GM12878 (cell line): ENCODE results near the gene OGFOD2. TPM values are rescaled to one million over a fixed set of nuclear protein-coding genes. Genes with fewer than 3 reads are reported as not detected.

Source experiments
- ATAC-seq: fragments of 200-7000 bp; cut with Tn5 transposase; 3 replicates; pipeline ENCODE4 v1.9.1; 2020; ENCODE audit warnings: mild to moderate bottlenecking, moderate library complexity
- BruUV-seq: library from RNA; stranded (reverse); fragments of 400-500 nt; replicated peaks from 2 replicates; lab custom pipeline; 2021; lab: Mats Ljungman, UMichigan
- CTCF ChIA-PET: fragments of 300-600 bp; sonication (Branson Sonifier 250); formaldehyde crosslinking; extraction: SDS; loops from one replicate; lab custom pipeline; 2021; ENCODE audit warnings: inconsistent platforms; lab: Yijun Ruan, JAX
- POLR2A ChIA-PET: fragments of 350-600 bp; formaldehyde crosslinking; extraction: SDS; loops from one replicate; lab custom pipeline; 2021; ENCODE audit warnings: inconsistent platforms; lab: Charles Lee
- RAD21 ChIA-PET: fragments of 300-600 bp; sonication (Branson Sonifier 250); formaldehyde crosslinking; loops from one replicate; lab custom pipeline; 2023; ENCODE audit warnings: antibody characterized with exemption; ENCODE audit not compliant: unreplicated experiment; lab: Charles Lee
- SMC1A ChIA-PET: fragments of 300-600 bp; sonication (Branson Sonifier 250); formaldehyde crosslinking; loops from one replicate; lab custom pipeline; 2023; ENCODE audit not compliant: unreplicated experiment, uncharacterized antibody; lab: Charles Lee
- DNase-seq: peaks from one replicate; pipeline ENCODE4 v3.0.0-alpha.2; 2011; ENCODE audit warnings: low read depth, low spot score
- FAIRE-seq: peaks from 3 replicates; lab custom pipeline; 2011; peaks lifted over from hg19 to GRCh38; lab: Jason Lieb, UNC
- H2AFZ ChIP-seq: 2 replicates; pipeline ENCODE4 v1.6.0; 2011; ENCODE audit warnings: low read depth, low read length, control low read depth; ENCODE audit not compliant: control insufficient read depth
- H3K27ac ChIP-seq: 2 replicates; pipeline ENCODE4 v1.5.1; 2011; ENCODE audit warnings: control low read depth; ENCODE audit not compliant: control insufficient read depth, insufficient read depth
- H3K27me3 ChIP-seq, 2 experiments: replicated peaks in 1 of 2; 2 replicates each; pipeline versions ENCODE4 v1.6.0 to v1.6.1; 2011; ENCODE audit warnings: low read length in 1 of 2; ENCODE audit not compliant: control insufficient read depth in 2 of 2, insufficient read depth in 2 of 2
- H3K36me3 ChIP-seq, 2 experiments: 2 replicates each; pipeline ENCODE4 v1.5.1; 2011; ENCODE audit warnings: low read length in 1 of 2; ENCODE audit not compliant: control insufficient read depth in 2 of 2, insufficient read depth in 2 of 2
- H3K4me1 ChIP-seq: 2 replicates; pipeline ENCODE4 v1.6.1; 2011; ENCODE audit warnings: mild to moderate bottlenecking, low read length, moderate library complexity, mixed read lengths; ENCODE audit not compliant: control insufficient read depth, insufficient read depth
- H3K4me2 ChIP-seq: 2 replicates; pipeline ENCODE4 v1.6.0; 2011; ENCODE audit warnings: control low read depth; ENCODE audit not compliant: control insufficient read depth, insufficient read depth
- H3K4me3 ChIP-seq: fragments of 200-600 bp; sonication (generic); 2 replicates; pipeline ENCODE4 v1.5.1; 2016
- H3K79me2 ChIP-seq: 2 replicates; pipeline ENCODE4 v1.6.0; 2011; ENCODE audit warnings: low read length; ENCODE audit not compliant: control insufficient read depth, insufficient read depth
- H3K9ac ChIP-seq: 2 replicates; pipeline ENCODE4 v1.8.0; 2011; ENCODE audit warnings: low read length, control low read depth, mixed read lengths; ENCODE audit not compliant: control insufficient read depth, insufficient read depth
- H3K9me3 ChIP-seq: replicated peaks from 3 replicates; pipeline ENCODE4 v1.5.1; 2011; ENCODE audit warnings: mild to moderate bottlenecking, low read length; ENCODE audit not compliant: control insufficient read depth, insufficient read depth
- H4K20me1 ChIP-seq: 2 replicates; pipeline ENCODE4 v1.6.0; 2011; ENCODE audit not compliant: control insufficient read depth, insufficient read depth
- BRCA1 ChIP-seq: IDR thresholded peaks from 2 replicates; pipeline ENCODE4 v1.6.1; 2011; ENCODE audit warnings: low read depth, low read length, improper control_type of control experiment
- CHD4 ChIP-seq: fragments of 200-600 bp; sonication (generic); IDR thresholded peaks from 2 replicates; pipeline ENCODE4 v1.6.1; 2016; ENCODE audit warnings: mild to moderate bottlenecking
- EP300 ChIP-seq, 2 experiments: fragments of 150-350 bp in 1 of 2; IDR thresholded peaks; 2 replicates each; pipeline ENCODE4 v1.6.1; 2011 to 2012; ENCODE audit warnings: low read depth in 2 of 2, low read length in 2 of 2, borderline replicate concordance in 1 of 2, improper control_type of control experiment in 1 of 2, inconsistent platforms in 1 of 2; ENCODE audit not compliant: control insufficient read depth in 1 of 2
- ESRRA ChIP-seq: IDR thresholded peaks from 2 replicates; pipeline ENCODE4 v1.6.1; 2012; ENCODE audit warnings: mild to moderate bottlenecking, low read length, improper control_type of control experiment
- FOS ChIP-seq: IDR thresholded peaks from 3 replicates; pipeline ENCODE4 v1.6.1; 2011; ENCODE audit warnings: borderline replicate concordance; ENCODE audit not compliant: insufficient read length; ENCODE audit errors: extremely low read depth
- IRF5 ChIP-seq: fragments of 450-650 bp; IDR thresholded peaks from 2 replicates; pipeline ENCODE4 v1.6.1; 2017; ENCODE audit warnings: borderline replicate concordance
- KLF5 ChIP-seq: fragments of 450-650 bp; IDR thresholded peaks from 2 replicates; pipeline ENCODE4 v1.6.1; 2014; ENCODE audit warnings: mild to moderate bottlenecking; ENCODE audit not compliant: partially characterized antibody
- MAX ChIP-seq: IDR thresholded peaks from 2 replicates; pipeline ENCODE4 v1.6.1; 2012; ENCODE audit warnings: low read depth, low read length, improper control_type of control experiment
- NFYB ChIP-seq: IDR thresholded peaks from 2 replicates; pipeline ENCODE4 v1.6.1; 2011; ENCODE audit warnings: low read depth, mild to moderate bottlenecking, low read length, improper control_type of control experiment, moderate library complexity; ENCODE audit not compliant: insufficient read depth
- PML ChIP-seq: IDR thresholded peaks from 2 replicates; pipeline ENCODE4 v1.6.1; 2012; ENCODE audit warnings: low read length, inconsistent platforms
- SREBF1 ChIP-seq: IDR thresholded peaks from 2 replicates; pipeline ENCODE4 v1.6.1; 2012; ENCODE audit warnings: mild to moderate bottlenecking, low read length
- STAT3 ChIP-seq: IDR thresholded peaks from 2 replicates; pipeline ENCODE4 v1.6.1; 2011; ENCODE audit warnings: low read depth, low read length, improper control_type of control experiment
- SUZ12 ChIP-seq: fragments of 200-600 bp; sonication (generic); IDR thresholded peaks from one replicate; pipeline ENCODE4 v1.6.1; 2018; ENCODE audit warnings: antibody characterized with exemption, mild to moderate bottlenecking; ENCODE audit not compliant: unreplicated experiment
- TBL1XR1 ChIP-seq: IDR thresholded peaks from 2 replicates; pipeline ENCODE4 v1.6.1; 2012; ENCODE audit warnings: low read depth, low read length, improper control_type of control experiment
- TCF12 ChIP-seq: IDR thresholded peaks from 2 replicates; pipeline ENCODE4 v1.6.1; 2011; ENCODE audit warnings: low read depth, mild to moderate bottlenecking, low read length
- ZBED1 ChIP-seq: IDR thresholded peaks from 2 replicates; pipeline ENCODE4 v1.6.1; 2016; ENCODE audit warnings: borderline replicate concordance
- ZBTB40 ChIP-seq: fragments of 450-650 bp; IDR thresholded peaks from 2 replicates; pipeline ENCODE4 v1.6.1; 2016; ENCODE audit warnings: mild to moderate bottlenecking, moderate library complexity, borderline replicate concordance
- ZNF622 ChIP-seq: fragments of 450-650 bp; IDR thresholded peaks from 2 replicates; pipeline ENCODE4 v1.6.1; 2017; ENCODE audit warnings: mild to moderate bottlenecking, inconsistent platforms
- WGBS: methylation state at CpG from one replicate; pipeline ENCODE4 v1.1.6; 2016; ENCODE audit warnings: low lambda C conversion rate; ENCODE audit not compliant: insufficient replicate concordance, insufficient coverage; ENCODE audit errors: missing lambda C conversion rate; 5-methylcytosine and 5-hydroxymethylcytosine counted together
- in situ Hi-C: fragments of 300-500 bp; cut with MboI; formaldehyde crosslinking; loops from 9 replicates; pipeline ENCODE4 v1.14.3; 2018; ENCODE audit warnings: mixed read lengths
- intact Hi-C: fragments of 100-400 bp; cut with micrococcal nuclease; formaldehyde crosslinking; loops from one replicate; pipeline ENCODE4 v1.14.2; 2022; ENCODE audit not compliant: unreplicated experiment
- polyA plus RNA-seq, 11 experiments: library from polyadenylated mRNA; depleted of rRNA in 4 of 11; unstranded in 6 of 11; stranded (reverse) in 5 of 11; fragments of >200 nt; fragmentation: Nextera tagmentation in 4 of 11; fragmentation: Illumina TruSeq in 1 of 11; extraction: Ambion mirVana in 4 of 11; extraction: Trizol in 1 of 11; gene quantifications; 1 replicate in 1 of 11; 2 replicates in 10 of 11; pipeline versions ENCODE4 v1.2.1 to v1.2.3, GENCODE V29; 2011 to 2016; ENCODE audit warnings: inconsistent platforms in 2 of 11, missing spikeins in 2 of 11, low read depth in 1 of 11
- total RNA-seq, 4 experiments: library from RNA; depleted of rRNA in 3 of 4; stranded (reverse); fragments of >200 nt in 3 of 4; fragmentation: Illumina TruSeq in 1 of 4; extraction: Trizol in 1 of 4; gene quantifications; 2 replicates each; pipeline versions ENCODE4 v1.2.1 to v1.2.3, GENCODE V29; 2013 to 2021

Gene OGFOD2
- total and polyA plus RNA-seq, 10 of the 15 experiments (the other 5 are each of a cell fraction or from before 2014, with no cell fraction given) = 0.93 to 29.2 (median 16.3) TPM

GRCh38 chr12:122949816-122950675 is 25.0 kb upstream of the OGFOD2 start:
- Histone ChIP-seq H3K4me2 (no peak overlapping the region), H4K20me1 (no peaks in the 10 kb centered on the region), H3K79me2 (no peaks in the 10 kb centered on the region), H3K36me3 (no peaks in the 10 kb centered on the region), H3K9ac (no peak overlapping the region), H3K4me1 (peaks cover 33% of the 10 kb centered on the region), H3K27me3 (no peaks in the 10 kb centered on the region), H3K9me3 (no peaks in the 10 kb centered on the region; the same call in 2 of the 3 replicates), H3K4me3 (no peak overlapping the region), H3K27ac (no peak overlapping the region), H2AFZ (no peak overlapping the region)
- no peak for TF ChIP-seq ZNF622
- no peak for TF ChIP-seq PML
- TF ChIP-seq KLF5 = no peak
- no peak for TF ChIP-seq TCF12
- TF ChIP-seq MAX = no peak
- no peak for TF ChIP-seq ESRRA
- no peak for TF ChIP-seq SREBF1
- no peak for TF ChIP-seq BRCA1
- TF ChIP-seq EP300 (IDR thresholded peaks at IDR 0.05; ENCODE audit: borderline replicate concordance in 1 of 2, control insufficient read depth in 1 of 2, low read depth in 2 of 2, low read length in 2 of 2) = no peak
- no peak for TF ChIP-seq ZBED1
- TF ChIP-seq IRF5 = no peak
- no peak for TF ChIP-seq STAT3
- no peak for TF ChIP-seq CHD4
- no peak for TF ChIP-seq TBL1XR1
- TF ChIP-seq FOS = no peak
- no peak for TF ChIP-seq NFYB
- TF ChIP-seq ZBTB40 = no peak
- no peak for TF ChIP-seq SUZ12
- in situ Hi-C loops = loop anchor here (5.0 kb wide), 2 partner anchors 93 to 158 kb away; no protein-coding TSS in a partner anchor
- DNase-seq = no peak
- WGBS = 78% methylated on average over 20 of the region's 27 CpGs
- ChIA-PET POLR2A (no interaction called here), CTCF (interaction anchor here (0.5 to 9.1 kb wide), 5 partner anchors 49 to 287 kb away, joined by 3 to 127 read pairs (median 4); no protein-coding TSS in a partner anchor), RAD21 (interaction anchor here (0.7 to 7.3 kb wide), 5 partner anchors 61 to 108 kb away, joined by 3 to 72 read pairs (median 4); no protein-coding TSS in a partner anchor), SMC1A (interaction anchor here (0.9 to 8.9 kb wide), 10 partner anchors 11 to 156 kb away, joined by 3 to 100 read pairs (median 4); partner anchors contain the start of genes ABCB9 and VPS37B)
- FAIRE-seq = no peak
- ATAC-seq = no peak
- no TSS peak for BruUV-seq
- intact Hi-C loops = no loop called here
